ENCODE measurements around the gene PANX2.
A peak's percentile ranks its signal among the peaks of the same experiment; 100 is the strongest.
"Not testable (repeated sequence)": the region's sequence is repeated elsewhere in the genome, so short reads cannot be mapped to it uniquely, and the experiment has no call there.

The PANX2 gene

GRCh38 chr22:50200461-50201190 is 30.1 kb downstream of the PANX2 start, which contains the start of gene SELENOO:
Gene SELENOO, plus strand, starts transcription at chr22:50201011. Its CDS starts 26 bp downstream, at chr22:50201037.
- POLR2A ChIA-PET, result interaction anchor here (0.6 to 1.4 kb wide), 2 partner anchors 9 to 107 kb away, joined by 4 read pairs; partner anchors contain the start of gene PLXNB2
- CTCF ChIA-PET, result interaction anchor here (0.9 kb wide), 1 partner anchor 10 kb away, joined by 4 read pairs; no protein-coding TSS in a partner anchor
- peak; percentile 99 for DNase-seq (ENCODE audit: extremely low spot score)
- no peak for TF ChIP-seq CTCF (IDR thresholded peaks at IDR 0.05; ENCODE audit: control extremely low read depth, extremely low read depth, low read depth, missing control alignments)

GRCh38 chr22:50201191-50202129 is 30.9 kb downstream of the PANX2 start:
- no peak for TF ChIP-seq CTCF (IDR thresholded peaks at IDR 0.05; ENCODE audit: control extremely low read depth, extremely low read depth, low read depth, missing control alignments)
- DNase-seq (ENCODE audit: extremely low spot score), result no peak
- ChIA-PET CTCF (interaction anchor here (0.8 to 0.9 kb wide), 2 partner anchors 11 to 28 kb away, joined by 3 to 4 read pairs; no protein-coding TSS in a partner anchor), POLR2A (interaction anchor here (1.4 kb wide), 1 partner anchor 10 kb away, joined by 4 read pairs; no protein-coding TSS in a partner anchor)

- ChIA-PET POLR2A (interaction anchor here (1.4 kb wide), 1 partner anchor 11 kb away, joined by 4 read pairs; no protein-coding TSS in a partner anchor), CTCF (no interaction called here)
- no peak for DNase-seq (ENCODE audit: extremely low spot score)
- no peak for TF ChIP-seq CTCF (IDR thresholded peaks at IDR 0.05; ENCODE audit: control extremely low read depth, extremely low read depth, low read depth, missing control alignments)
Observed at GRCh38 chr22:50202130-50202666, 31.7 kb downstream of the PANX2 start.

GRCh38 chr22:50203288-50203687 is 32.8 kb downstream of the PANX2 start:
- DNase-seq (ENCODE audit: extremely low spot score), result no peak
- CTCF ChIA-PET, result no interaction called here
- no peak for TF ChIP-seq CTCF (IDR thresholded peaks at IDR 0.05; ENCODE audit: control extremely low read depth, extremely low read depth, low read depth, missing control alignments)
- POLR2A ChIA-PET, result no interaction called here

- CTCF ChIA-PET, result no interaction called here
- TF ChIP-seq CTCF (IDR thresholded peaks at IDR 0.05; ENCODE audit: control extremely low read depth, extremely low read depth, low read depth, missing control alignments), result no peak
- POLR2A ChIA-PET, result no interaction called here
- no peak for DNase-seq (ENCODE audit: extremely low spot score)
Observed at GRCh38 chr22:50204571-50204970, 34.0 kb downstream of the PANX2 start.

GRCh38 chr22:50204998-50205397 is 34.5 kb downstream of the PANX2 start:
- CTCF ChIA-PET; DNase-seq (ENCODE audit: extremely low spot score); POLR2A ChIA-PET: not testable (repeated sequence)
